Anterior cingulate cortex (tissue), 58 donors: Measurements from ENCODE around the gene SLC18A3.

Experiments
- DNase-seq, 58 donors: peaks; one replicate each; lab custom pipeline; 2025; lab: John Stamatoyannopoulos, UW

Gene SLC18A3

DNA sequence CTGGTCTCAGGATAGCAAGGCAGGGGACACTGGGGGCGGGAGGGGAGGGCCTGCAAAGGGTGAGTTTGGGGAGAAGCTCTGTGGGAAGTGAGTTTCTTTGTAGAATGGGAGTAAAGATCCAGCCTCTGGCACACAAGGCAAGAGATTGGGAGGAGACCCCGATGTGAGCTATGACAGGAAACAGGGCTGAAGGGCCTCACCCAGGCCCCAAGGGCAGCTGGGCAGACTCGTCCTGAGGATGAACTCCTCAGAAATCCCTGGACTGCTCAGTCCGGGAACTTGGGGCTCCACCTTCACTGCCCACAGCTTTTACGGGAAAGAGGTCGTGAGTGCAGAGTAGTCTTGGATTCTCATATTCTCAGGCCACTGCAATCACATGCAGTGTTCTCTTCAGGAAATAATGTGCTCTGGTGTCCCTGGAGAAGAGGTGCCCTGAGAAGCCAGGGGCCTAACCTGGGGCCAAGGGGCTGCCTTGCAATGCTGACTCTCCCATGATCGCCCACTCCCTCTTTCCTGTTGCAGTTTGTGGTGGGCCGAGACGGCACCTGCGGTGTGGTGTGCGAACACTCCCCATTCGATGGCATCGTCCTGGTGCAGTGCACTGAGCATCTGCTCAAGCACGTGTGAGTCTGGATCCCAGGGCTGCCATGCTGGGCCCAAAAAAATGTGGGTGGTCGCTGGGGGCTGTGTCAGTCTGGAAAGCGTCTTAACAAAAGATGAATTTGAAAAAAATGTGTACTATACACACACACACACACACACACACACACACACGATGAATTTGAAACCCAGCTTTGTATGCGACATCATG, 38.1 kb downstream of the SLC18A3 start:
- DNase-seq, result no peak

DNA sequence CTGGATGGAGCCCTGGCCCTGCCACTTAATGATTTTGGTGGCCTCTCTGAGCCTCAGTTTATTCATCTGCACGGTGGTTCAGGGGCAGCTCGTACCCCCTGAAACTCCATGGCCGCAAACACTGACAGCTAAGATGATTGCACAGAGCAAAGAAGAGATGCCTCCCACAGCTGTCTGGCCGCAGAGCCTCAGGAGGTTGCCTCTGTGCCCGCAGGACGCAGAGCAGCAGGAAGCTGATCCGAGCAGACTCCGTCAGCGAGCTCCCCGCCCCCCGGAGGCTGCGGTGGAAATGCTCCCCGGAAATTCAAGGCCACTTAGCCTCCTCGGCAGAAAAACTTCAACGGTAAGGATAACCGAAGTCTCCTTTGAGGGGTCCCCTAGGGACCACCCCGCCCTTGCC, 39.2 kb downstream of the SLC18A3 start:
- DNase-seq, result no peak

DNA sequence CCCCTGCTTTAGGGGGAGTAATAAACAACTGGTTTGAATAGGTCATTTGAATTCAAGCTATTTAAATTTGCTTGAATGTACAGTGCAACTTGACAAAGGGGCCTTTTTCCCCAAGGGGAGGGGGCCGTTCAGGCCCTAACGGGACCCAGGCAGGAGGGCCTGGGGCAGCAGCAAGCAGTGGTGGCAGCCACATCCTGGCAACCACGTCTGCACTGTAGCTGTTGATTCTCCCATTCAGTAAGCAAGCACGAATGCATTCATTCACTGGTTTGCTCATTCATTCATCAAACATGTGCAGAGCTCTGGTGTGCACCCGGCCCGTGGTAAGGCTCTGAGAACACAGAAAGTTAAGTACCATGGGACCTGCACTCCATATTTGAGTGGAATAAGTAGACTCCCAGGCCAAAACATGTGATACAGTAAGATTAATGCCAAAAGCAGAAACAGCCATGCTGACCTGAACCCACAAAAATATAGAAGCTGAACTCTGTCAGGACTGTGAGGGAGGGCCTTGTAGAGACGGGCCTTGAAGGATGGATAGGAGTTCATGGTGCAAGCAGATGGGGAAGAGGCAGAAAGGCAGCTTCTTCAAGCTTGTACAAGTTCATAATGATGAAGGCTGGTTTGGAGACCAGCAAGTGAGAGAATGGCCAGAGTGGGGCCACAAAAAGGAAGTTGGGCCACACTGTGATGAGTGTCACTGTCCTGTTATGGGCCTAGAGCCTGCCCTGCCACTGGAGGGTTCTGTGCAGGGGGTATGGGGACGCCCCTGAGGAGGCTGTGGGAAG, 40.0 kb downstream of the SLC18A3 start:
- no peak for DNase-seq

DNA sequence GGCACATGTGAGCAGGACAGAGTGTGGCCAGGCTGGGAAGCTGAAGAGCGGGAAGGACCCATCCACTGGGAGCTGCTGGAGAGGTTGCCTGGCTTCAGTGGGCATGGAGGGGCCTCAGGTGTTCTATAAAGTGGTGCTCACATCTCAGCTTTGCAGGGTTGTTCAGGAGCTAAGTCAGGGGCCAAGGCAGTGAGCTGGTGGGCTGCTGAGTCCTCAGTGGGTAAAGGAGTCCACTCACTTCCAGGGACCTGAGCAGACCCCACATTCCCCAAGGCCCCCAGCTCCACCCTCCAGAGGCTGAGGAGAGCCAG, 40.6 kb downstream of the SLC18A3 start:
- no peak for DNase-seq

DNA sequence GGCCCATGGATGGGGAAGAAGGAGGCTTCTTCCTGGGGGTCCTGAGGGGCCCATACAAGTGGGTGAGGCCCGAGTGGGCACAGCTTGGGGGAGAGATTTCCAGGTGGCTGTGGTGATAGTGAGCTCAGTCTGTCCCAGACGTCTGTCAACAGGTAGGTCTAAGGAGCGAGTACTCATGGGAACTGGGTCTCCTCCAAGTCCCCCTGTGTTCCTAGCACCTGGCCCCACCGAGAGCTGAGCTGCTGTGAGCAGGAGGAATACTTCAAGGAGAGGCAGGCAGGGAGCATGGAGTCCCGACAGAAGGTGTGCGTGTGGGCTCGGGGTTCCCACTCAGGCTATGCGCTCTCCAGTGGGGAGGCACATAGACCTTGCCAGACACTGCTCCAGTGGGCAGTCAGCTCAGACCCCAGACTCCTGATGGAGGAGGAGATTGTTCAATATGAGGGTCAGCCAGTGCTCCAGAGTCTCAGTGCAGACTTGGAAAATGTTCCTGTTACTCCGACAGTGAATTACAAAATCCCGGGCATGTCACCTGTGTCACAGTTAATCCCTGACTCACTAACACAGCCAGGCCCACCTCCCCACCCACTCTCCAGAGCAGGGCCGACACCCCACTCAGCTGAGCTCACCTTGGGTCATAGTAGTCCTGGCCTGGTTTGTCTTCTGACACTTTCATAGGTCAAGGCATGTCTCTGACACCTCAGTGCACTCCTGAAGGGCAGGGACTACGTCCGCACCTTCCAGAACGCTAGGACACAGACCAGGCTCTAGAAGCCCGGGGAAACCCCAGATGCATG, 41.1 kb downstream of the SLC18A3 start:
- DNase-seq, result no peak

DNA sequence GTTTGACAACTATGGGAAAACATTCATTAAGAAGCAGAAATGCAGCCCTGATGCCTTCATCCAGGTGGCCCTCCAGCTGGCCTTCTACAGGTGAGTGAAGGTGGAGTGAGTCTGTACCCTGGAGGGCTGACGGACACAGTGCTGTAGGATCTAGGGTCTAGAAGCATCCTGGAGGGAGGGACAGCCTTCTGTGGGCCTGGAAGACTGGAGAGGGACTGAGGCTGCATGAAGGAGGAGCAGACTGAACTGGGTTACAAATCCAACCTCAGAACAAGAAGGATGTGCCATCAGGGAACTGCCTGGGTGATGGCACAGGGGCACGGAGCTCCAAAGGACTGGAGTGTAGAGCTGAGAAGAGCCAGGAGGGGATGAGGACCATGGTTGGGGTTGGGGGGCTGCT, 41.8 kb downstream of the SLC18A3 start:
- DNase-seq, result no peak

DNA sequence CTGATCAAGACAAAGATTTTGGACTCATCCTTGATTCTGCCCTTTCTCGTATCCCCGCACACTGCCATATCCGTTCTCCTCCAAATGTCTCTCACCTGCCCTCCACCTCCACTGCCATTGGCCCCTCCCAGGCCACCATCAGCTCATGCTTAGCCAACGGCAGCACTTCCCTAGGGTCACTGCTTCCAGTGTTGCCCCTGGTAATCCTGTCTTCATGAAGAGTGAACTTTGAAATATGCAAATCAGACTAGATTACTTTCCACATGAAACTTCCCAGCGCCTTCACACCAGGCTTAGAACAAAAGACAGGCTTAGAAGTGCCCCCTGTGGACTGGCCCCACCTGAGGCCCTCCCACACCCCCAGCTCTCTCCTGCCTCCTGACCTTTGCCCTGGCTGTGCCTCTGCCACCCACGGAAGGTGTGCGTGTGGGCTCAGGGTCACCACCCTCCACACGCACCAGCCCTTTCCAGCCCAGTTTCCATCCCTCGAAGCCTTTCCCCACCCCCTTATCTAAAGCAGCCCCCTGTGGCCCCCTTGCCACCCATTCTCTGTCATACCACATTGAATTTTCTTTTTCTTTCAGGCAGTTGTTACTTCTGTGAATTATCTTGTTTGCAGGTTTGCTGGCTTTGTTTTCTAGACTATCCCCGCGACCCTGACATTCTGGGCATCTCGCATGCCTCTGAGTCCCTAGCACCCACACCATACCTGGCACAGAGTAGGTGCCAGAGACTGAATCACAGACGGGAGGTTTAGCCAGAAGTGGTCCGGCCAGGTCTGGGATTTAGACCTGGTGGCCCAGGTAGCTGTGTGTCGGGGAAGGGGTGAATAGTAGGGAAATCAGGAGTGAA, 42.5 kb downstream of the SLC18A3 start:
- DNase-seq, result no peak

DNA sequence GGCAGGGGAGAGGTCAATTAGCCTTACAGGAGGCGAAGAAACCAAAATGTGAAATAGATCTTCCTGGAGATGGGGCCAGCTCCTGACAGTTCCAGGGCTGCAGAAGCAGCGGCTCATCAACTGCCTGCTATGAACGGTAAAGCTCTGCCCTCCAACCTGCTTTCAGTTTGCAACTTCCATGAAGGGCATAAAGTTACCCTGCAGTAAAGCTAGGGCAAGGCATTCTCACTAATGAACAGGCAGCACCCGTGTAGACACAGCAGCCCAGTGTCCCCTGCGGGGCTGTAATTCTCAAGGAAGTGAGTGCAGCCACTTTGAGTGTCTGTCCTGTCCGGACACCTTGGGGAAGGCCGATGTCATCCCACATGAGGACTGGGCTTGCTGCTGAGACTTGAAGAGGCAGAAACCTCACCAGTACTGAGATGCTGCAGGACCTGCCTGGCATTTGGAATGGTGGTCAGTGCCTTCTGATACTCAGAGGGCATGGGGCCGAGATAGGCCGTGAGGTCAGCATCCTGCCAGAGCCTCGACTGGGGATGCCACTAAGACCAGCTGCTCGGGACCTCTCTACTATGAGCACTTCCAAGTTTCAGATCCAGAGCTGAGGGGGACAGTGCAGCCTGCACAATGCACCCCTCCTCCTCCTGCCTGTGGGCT, 43.3 kb downstream of the SLC18A3 start:
- no peak for DNase-seq

DNA sequence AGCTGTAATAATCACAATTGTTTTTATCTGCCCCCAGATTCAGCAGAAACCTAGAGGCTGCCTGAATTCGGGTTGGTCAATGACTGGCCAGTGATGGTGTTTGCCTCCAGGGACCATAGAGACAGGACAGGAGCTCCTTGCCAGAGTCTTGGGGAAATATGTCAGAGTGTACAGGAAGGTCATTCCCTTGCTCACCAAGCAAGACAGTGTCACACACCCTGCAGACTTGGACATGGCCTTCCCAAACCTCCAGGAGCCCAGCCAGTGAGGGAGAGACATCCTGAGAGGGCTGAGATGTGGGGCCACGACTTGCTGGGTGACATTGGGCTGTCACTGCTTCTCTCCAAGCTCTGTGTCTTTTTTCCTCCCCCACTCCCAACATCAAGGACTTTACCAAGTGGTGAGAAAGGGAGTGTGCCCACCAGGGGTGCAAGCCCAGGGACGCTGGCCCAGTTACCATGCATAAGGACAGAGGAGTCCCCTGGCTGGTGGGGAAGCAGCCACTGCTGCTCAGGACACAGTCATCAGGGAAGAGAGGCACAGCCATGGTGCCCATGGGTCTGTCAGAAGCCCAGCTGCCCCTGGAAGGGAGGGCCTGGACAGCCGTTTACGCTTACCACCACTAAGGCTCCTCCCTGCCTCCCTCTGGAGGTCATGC, 44.1 kb downstream of the SLC18A3 start:
- DNase-seq, result no peak

DNA sequence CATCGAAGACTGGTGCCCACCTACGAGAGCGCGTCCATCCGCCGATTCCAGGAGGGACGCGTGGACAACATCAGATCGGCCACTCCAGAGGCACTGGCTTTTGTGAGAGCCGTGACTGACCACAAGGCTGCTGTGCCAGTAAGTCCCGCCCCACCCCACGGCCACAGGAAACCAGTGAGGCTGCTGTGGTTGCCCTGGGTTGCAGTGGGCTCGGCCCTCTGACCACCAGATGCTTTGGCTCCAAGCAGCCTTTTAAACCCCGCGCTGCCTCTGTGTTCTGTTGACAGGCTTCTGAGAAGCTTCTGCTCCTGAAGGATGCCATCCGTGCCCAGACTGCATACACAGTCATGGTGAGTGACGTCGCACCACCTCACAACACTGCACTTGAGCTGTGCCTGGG, 45.0 kb downstream of the SLC18A3 start:
- peak in 1 of 58 donors; percentile 9 for DNase-seq

DNA sequence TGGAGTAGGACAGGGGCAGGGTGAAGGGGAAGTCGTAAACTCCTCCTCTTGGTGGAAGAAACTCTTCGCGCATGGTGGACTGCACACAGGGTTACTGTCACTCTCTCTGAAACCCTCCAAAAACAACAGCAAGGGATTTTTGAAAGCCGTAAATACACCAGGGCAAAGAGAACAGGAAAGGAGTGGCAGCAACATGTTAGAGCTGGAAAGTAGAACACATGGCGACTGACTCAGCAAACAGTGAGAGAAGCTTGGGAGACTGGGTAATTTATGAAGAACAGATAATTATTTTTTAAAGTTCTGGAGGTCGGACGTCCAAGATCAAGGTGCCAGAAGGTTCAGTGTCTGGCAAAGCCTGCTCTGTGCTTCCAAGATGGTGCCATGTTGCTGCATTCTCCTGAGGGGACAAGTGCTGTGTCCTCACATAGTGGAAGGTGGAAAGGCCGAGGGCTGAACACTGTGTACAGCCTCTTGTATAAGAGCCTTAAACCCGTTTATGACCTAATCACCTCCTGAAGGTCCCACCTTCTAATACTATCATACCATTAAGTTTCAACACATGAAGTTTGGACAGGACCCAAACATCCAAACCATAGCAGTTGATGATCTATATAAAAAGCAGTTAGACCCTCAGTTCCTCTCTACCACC, 46.9 kb downstream of the SLC18A3 start:
- no peak for DNase-seq

DNA sequence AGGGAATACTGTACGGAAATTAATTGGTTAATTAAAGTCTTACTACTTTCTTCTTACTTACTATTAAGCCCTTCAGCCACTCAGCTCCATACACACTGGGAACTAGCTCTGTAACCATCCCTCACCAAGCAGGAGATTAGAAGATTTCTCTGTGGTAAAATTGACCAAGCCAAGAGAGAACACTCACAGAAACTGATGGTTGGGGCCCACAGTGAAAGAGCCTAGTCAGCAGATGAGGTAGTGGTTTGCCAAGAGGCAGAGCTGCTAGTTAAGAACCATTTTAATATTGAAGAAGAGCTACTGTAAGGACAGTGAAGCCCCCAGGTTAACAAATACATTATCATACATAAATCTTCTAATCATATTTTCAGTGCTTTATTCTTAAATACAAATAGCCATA, 47.5 kb downstream of the SLC18A3 start:
- DNase-seq, result no peak

DNA sequence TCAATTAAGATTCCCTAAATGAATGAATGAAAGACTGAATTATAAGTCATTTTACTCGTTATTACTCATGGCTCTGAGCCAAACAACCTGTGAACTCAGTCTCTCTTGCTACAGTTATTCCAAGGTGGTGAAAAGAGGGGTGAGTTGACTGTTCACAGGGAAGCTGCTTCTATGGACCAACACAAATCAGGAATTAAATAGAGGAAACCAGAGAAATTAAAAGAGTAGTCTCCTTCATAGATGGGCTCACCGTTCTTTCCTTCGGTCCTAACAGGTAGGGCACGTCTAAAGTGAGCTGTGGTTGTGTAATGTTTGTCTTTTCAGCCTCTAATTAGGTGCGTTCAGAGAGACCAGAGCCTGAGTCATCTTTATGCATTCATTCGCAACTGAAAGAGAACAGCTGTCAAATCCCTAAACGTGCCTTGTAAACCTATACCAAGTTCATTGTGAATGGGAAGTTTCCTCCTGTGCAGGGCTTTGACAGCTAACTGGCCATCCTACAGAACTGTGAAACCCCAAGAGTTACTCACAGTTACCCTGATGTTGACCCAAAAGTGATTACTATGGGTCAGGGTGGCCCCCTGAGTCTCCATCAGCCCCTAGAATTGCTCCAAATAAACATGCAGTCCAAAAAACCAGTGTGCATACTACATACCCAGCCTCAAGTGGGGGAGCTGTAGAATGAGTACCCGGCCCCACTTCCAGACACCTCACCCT, 51.2 kb downstream of the SLC18A3 start:
- no peak for DNase-seq
